DND-41 (cell line): ENCODE data around the gene PICK1.

Experiments used
- ATAC-seq: fragments of 200-7000 bp; cut with Tn5 transposase; 3 replicates; pipeline ENCODE4 v1.9.1; 2021; ENCODE audit warnings: low read depth; ENCODE audit not compliant: insufficient read depth
- DNase-seq: peaks from one replicate; pipeline ENCODE4 v3.0.0-alpha.2; 2020
- H2AFZ ChIP-seq: 2 replicates; pipeline ENCODE4 v1.6.0; 2012; ENCODE audit warnings: low read depth, low read length
- H3K27ac ChIP-seq: 2 replicates; pipeline ENCODE4 v1.5.1; 2012; ENCODE audit warnings: low read length, inconsistent platforms
- H3K27me3 ChIP-seq: fragments of 200-600 bp; sonication (generic); 2 replicates; pipeline ENCODE4 v1.6.0; 2012; ENCODE audit warnings: low read length, mild to moderate bottlenecking, inconsistent platforms; ENCODE audit not compliant: insufficient read depth, poor library complexity
- H3K36me3 ChIP-seq: 2 replicates; pipeline ENCODE4 v1.5.1; 2012; ENCODE audit warnings: low read length, inconsistent platforms; ENCODE audit not compliant: insufficient read depth
- H3K4me1 ChIP-seq: 2 replicates; pipeline ENCODE4 v1.5.1; 2012; ENCODE audit warnings: mild to moderate bottlenecking, low read length; ENCODE audit not compliant: insufficient read depth
- H3K4me2 ChIP-seq: 2 replicates; pipeline ENCODE4 v1.6.0; 2012; ENCODE audit warnings: mild to moderate bottlenecking, moderate library complexity, low read length, inconsistent platforms; ENCODE audit not compliant: insufficient read depth
- H3K4me3 ChIP-seq, 2 experiments: fragments of 200-600 bp in 1 of 2; shearing (Covaris generic) in 1 of 2; 2 replicates each; pipeline ENCODE4 v1.5.1; 2012 to 2016; ENCODE audit warnings: inconsistent platforms in 2 of 2, low read length in 2 of 2, mild to moderate bottlenecking in 2 of 2, low read depth in 1 of 2, moderate library complexity in 1 of 2
- H3K79me2 ChIP-seq: 2 replicates; pipeline ENCODE4 v1.6.0; 2012; ENCODE audit warnings: low read length, inconsistent platforms; ENCODE audit not compliant: insufficient read depth
- H3K9ac ChIP-seq: 2 replicates; pipeline ENCODE4 v1.6.0; 2012; ENCODE audit warnings: low read depth, mild to moderate bottlenecking, inconsistent platforms, low read length, moderate library complexity
- H3K9me3 ChIP-seq: 2 replicates; pipeline ENCODE4 v1.5.1; 2012; ENCODE audit warnings: low read length, moderate library complexity, mild to moderate bottlenecking, inconsistent platforms; ENCODE audit not compliant: insufficient read depth, severe bottlenecking
- H4K20me1 ChIP-seq: 2 replicates; pipeline ENCODE4 v1.6.0; 2012; ENCODE audit warnings: low read length; ENCODE audit not compliant: insufficient read depth
- CTCF ChIP-seq: IDR thresholded peaks from 2 replicates; pipeline ENCODE4 v1.5.1; 2012; ENCODE audit warnings: borderline replicate concordance, low read length, moderate library complexity, mild to moderate bottlenecking; ENCODE audit not compliant: poor library complexity, severe bottlenecking; ENCODE audit errors: extremely low read depth
- EZH2 ChIP-seq: IDR thresholded peaks from 3 replicates; pipeline ENCODE4 v1.6.1; 2012; ENCODE audit warnings: borderline replicate concordance, low read depth, mild to moderate bottlenecking, moderate library complexity, low read length, inconsistent platforms; ENCODE audit not compliant: severe bottlenecking

PICK1 gene

GRCh38 chr22:38041760-38042487 lies 15.3 kb upstream of the PICK1 start:
- no peak overlapping the region for H3K27ac ChIP-seq
- H4K20me1 ChIP-seq = no peaks in the 10 kb centered on the region
- ATAC-seq = no peak
- H3K4me2 ChIP-seq = no peak overlapping the region
- H2AFZ ChIP-seq = no peak overlapping the region
- no peaks in the 10 kb centered on the region for H3K36me3 ChIP-seq
- no peak overlapping the region for H3K4me3 ChIP-seq
- no peak overlapping the region for H3K9ac ChIP-seq
- H3K27me3 ChIP-seq = no peaks in the 10 kb centered on the region
- TF ChIP-seq CTCF (no peak), EZH2 (no peak)
- no peaks in the 10 kb centered on the region for H3K79me2 ChIP-seq
- no peaks in the 10 kb centered on the region for H3K9me3 ChIP-seq
- DNase-seq = no peak
- H3K4me1 ChIP-seq = no peaks in the 10 kb centered on the region

GRCh38 chr22:38042488-38042790 lies 14.8 kb upstream of the PICK1 start:
- TF ChIP-seq EZH2 = no peak
- no peak for TF ChIP-seq CTCF
- Histone ChIP-seq H4K20me1 (no peaks in the 10 kb centered on the region), H3K27me3 (no peaks in the 10 kb centered on the region), H3K9ac (no peak overlapping the region), H3K36me3 (no peaks in the 10 kb centered on the region), H2AFZ (no peak overlapping the region), H3K79me2 (no peaks in the 10 kb centered on the region), H3K4me2 (no peak overlapping the region), H3K27ac (no peak overlapping the region), H3K4me3 (no peak overlapping the region), H3K4me1 (no peaks in the 10 kb centered on the region), H3K9me3 (no peaks in the 10 kb centered on the region)
- no peak for ATAC-seq
- no peak for DNase-seq

GRCh38 chr22:38043151-38044039 lies 13.8 kb upstream of the PICK1 start:
- Histone ChIP-seq H3K4me1 (no peaks in the 10 kb centered on the region), H3K79me2 (no peaks in the 10 kb centered on the region), H3K9ac (no peak overlapping the region), H4K20me1 (no peaks in the 10 kb centered on the region), H3K9me3 (no peaks in the 10 kb centered on the region), H3K4me3 (no peak overlapping the region), H3K36me3 (no peaks in the 10 kb centered on the region), H3K27me3 (no peaks in the 10 kb centered on the region), H3K4me2 (no peak overlapping the region), H2AFZ (no peak overlapping the region), H3K27ac (no peak overlapping the region)
- ATAC-seq (no peak), DNase-seq (no peak)
- TF ChIP-seq EZH2 = no peak
- TF ChIP-seq CTCF = no peak
